Endodermal cell (in vitro differentiated cells): Measurements from ENCODE around the gene PREP. TPM values are rescaled to one million over a fixed set of nuclear protein-coding genes. Genes with fewer than 3 reads are reported as not detected.

Source experiments
- DNase-seq: peaks from one replicate; pipeline ENCODE4 v3.0.0-alpha.2; 2017
- H3K27ac ChIP-seq: 2 replicates; pipeline ENCODE4 v1.5.1; 2013; ENCODE audit warnings: mild to moderate bottlenecking, low read depth, low read length, moderate library complexity
- H3K27me3 ChIP-seq: 2 replicates; pipeline ENCODE4 v1.6.1; 2013; ENCODE audit warnings: mild to moderate bottlenecking, low read length, moderate library complexity; ENCODE audit not compliant: insufficient read depth, control insufficient read depth, poor library complexity, severe bottlenecking
- H3K36me3 ChIP-seq: 2 replicates; pipeline ENCODE4 v1.7.0; 2013; ENCODE audit warnings: mild to moderate bottlenecking, low read length, moderate library complexity; ENCODE audit not compliant: control insufficient read depth, insufficient read depth
- H3K4me1 ChIP-seq: one replicate; pipeline ENCODE4 v1.7.0; 2013; ENCODE audit warnings: low read length; ENCODE audit not compliant: control insufficient read depth, insufficient read depth
- H3K4me3 ChIP-seq: 2 replicates; pipeline ENCODE4 v1.5.1; 2013; ENCODE audit warnings: mild to moderate bottlenecking, low read length, moderate library complexity
- H3K9ac ChIP-seq: 2 replicates; pipeline ENCODE4 v1.6.1; 2013; ENCODE audit warnings: mild to moderate bottlenecking, low read length, moderate library complexity; ENCODE audit not compliant: poor library complexity, severe bottlenecking; ENCODE audit errors: extremely low read depth
- H3K9me3 ChIP-seq: 2 replicates; pipeline ENCODE4 v1.6.1; 2013; ENCODE audit warnings: mild to moderate bottlenecking, low read length, moderate library complexity; ENCODE audit not compliant: control insufficient read depth
- H3K27ac Mint-ChIP-seq: 2 replicates; pipeline ENCODE4 v1.8.0; 2020; ENCODE audit warnings: mixed read lengths
- H3K27me3 Mint-ChIP-seq: 2 replicates; pipeline ENCODE4 v1.8.0; 2021; ENCODE audit warnings: mild to moderate bottlenecking, mixed read lengths; ENCODE audit not compliant: insufficient read depth
- H3K36me3 Mint-ChIP-seq: 2 replicates; pipeline ENCODE4 v1.8.0; 2020; ENCODE audit warnings: low read depth, mixed read lengths
- H3K4me1 Mint-ChIP-seq: 2 replicates; pipeline ENCODE4 v1.8.0; 2020; ENCODE audit warnings: mixed read lengths
- H3K4me3 Mint-ChIP-seq: 2 replicates; pipeline ENCODE4 v1.8.0; 2020; ENCODE audit warnings: mild to moderate bottlenecking, moderate library complexity, mixed read lengths
- H3K9me3 Mint-ChIP-seq: 2 replicates; pipeline ENCODE4 v1.8.0; 2020; ENCODE audit warnings: mild to moderate bottlenecking, mixed read lengths
- CTCF ChIP-seq: fragments of 200-600 bp; sonication (generic); conservative IDR thresholded peaks from 2 replicates; pipeline ENCODE4 v1.5.0; 2021; ENCODE audit warnings: antibody characterized with exemption, mild to moderate bottlenecking
- WGBS, 2 experiments: methylation state at CpG; one replicate each; pipeline versions ENCODE4 v1.1.5 to v1.1.7; 2013; ENCODE audit warnings: missing lambda C conversion rate in 2 of 2, mixed read lengths in 1 of 2; ENCODE audit not compliant: insufficient coverage in 1 of 2, insufficient read length in 1 of 2; 5-methylcytosine and 5-hydroxymethylcytosine counted together
- total RNA-seq, 2 donors: library from RNA; stranded (reverse); fragmentation: NEBNext Ultra II Directional in 1 of 2; extraction: Animal tissue kit (Norgen Biotek cat#: 25700) in 1 of 2; gene quantifications; 2 replicates in 1 of 2; 3 replicates in 1 of 2; pipeline ENCODE4 v1.2.1, GENCODE V29; 2021

PREP gene
- total RNA-seq, 2 donors from 2014 or later = 42.9 to 52.2 TPM

GRCh38 chr6:105321207-105321606, 81.7 kb downstream of the PREP start:
- no peak overlapping the region for H3K9ac ChIP-seq
- Mint-ChIP-seq H3K27ac (no peak overlapping the region), H3K27me3 (no peaks in the 10 kb centered on the region), H3K36me3 (peaks cover 13% of the 10 kb centered on the region), H3K4me3 (no peak overlapping the region), H3K4me1 (no peaks in the 10 kb centered on the region), H3K9me3 (no peaks in the 10 kb centered on the region)
- H3K27ac ChIP-seq = no peak overlapping the region
- no peaks in the 10 kb centered on the region for H3K4me1 ChIP-seq
- no peaks in the 10 kb centered on the region for H3K9me3 ChIP-seq
- H3K4me3 ChIP-seq = no peak overlapping the region
- DNase-seq = no peak
- peaks cover 29% of the 10 kb centered on the region for H3K36me3 ChIP-seq
- no peak for TF ChIP-seq CTCF
- WGBS, 2 experiments = 97% methylated on average over 6 of the region's 6 CpGs; no CpG with 5 or more reads in 1 of the 2 experiments
- H3K27me3 ChIP-seq = no peaks in the 10 kb centered on the region

GRCh38 chr6:105320765-105321164, 82.1 kb downstream of the PREP start:
- no peaks in the 10 kb centered on the region for H3K4me1 ChIP-seq
- no peaks in the 10 kb centered on the region for H3K4me1 Mint-ChIP-seq
- peaks cover 16% of the 10 kb centered on the region for H3K36me3 Mint-ChIP-seq
- no peak overlapping the region for H3K27ac Mint-ChIP-seq
- no peak overlapping the region for H3K9ac ChIP-seq
- DNase-seq = no peak
- H3K4me3 ChIP-seq = no peak overlapping the region
- H3K27me3 ChIP-seq = no peaks in the 10 kb centered on the region
- H3K36me3 ChIP-seq = peaks cover 27% of the 10 kb centered on the region
- TF ChIP-seq CTCF = no peak
- WGBS, 2 experiments = 75 to 95% methylated on average over 1 of the region's 3 CpGs
- no peaks in the 10 kb centered on the region for H3K27me3 Mint-ChIP-seq
- no peaks in the 10 kb centered on the region for H3K9me3 ChIP-seq
- no peak overlapping the region for H3K4me3 Mint-ChIP-seq
- H3K9me3 Mint-ChIP-seq = no peaks in the 10 kb centered on the region
- no peak overlapping the region for H3K27ac ChIP-seq

GRCh38 chr6:105320271-105320670, 82.6 kb downstream of the PREP start:
- Mint-ChIP-seq H3K27me3 (no peaks in the 10 kb centered on the region), H3K9me3 (no peaks in the 10 kb centered on the region), H3K4me1 (no peaks in the 10 kb centered on the region), H3K4me3 (no peak overlapping the region), H3K36me3 (peaks cover 14% of the 10 kb centered on the region), H3K27ac (no peak overlapping the region)
- Histone ChIP-seq H3K9ac (no peak overlapping the region), H3K27me3 (no peaks in the 10 kb centered on the region), H3K27ac (no peak overlapping the region), H3K4me3 (no peak overlapping the region), H3K4me1 (no peaks in the 10 kb centered on the region), H3K36me3 (peaks cover 22% of the 10 kb centered on the region), H3K9me3 (no peaks in the 10 kb centered on the region)
- TF ChIP-seq CTCF = no peak
- 79% methylated on average over 1 of the region's 1 CpG; no CpG with 5 or more reads in 1 of the 2 experiments for WGBS, 2 experiments
- no peak for DNase-seq
